CD4-positive, alpha-beta T cell treated with Interleukin-12 subunit alpha and Interleukin-12 subunit beta, for 1 hour (primary cell): Measurements from ENCODE around the gene HUNK.

Source experiments
- DNase-seq: peaks from one replicate; pipeline ENCODE4 v3.0.0-alpha.2; 2020

The HUNK gene

DNA sequence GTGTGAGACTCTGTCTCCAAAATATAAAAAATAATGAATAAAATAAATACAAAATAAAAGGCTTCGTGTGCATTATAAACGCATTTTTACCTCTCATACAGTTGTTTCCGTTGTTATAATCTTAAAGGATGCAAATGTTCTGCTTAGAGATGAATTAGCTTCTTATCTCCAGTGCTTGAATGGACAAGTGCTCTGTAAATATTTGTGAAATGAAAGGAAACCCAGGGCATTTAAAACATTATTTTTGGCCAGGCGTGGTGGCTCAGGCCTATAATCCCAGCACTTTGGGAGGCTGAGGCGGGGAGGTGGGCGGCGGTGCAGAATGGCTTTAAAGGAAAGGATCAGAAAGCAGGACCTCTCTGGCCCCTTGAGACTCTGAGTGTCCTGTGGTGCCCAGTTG lies 94.5 kb downstream of the HUNK start:
- DNase-seq: no peak

DNA sequence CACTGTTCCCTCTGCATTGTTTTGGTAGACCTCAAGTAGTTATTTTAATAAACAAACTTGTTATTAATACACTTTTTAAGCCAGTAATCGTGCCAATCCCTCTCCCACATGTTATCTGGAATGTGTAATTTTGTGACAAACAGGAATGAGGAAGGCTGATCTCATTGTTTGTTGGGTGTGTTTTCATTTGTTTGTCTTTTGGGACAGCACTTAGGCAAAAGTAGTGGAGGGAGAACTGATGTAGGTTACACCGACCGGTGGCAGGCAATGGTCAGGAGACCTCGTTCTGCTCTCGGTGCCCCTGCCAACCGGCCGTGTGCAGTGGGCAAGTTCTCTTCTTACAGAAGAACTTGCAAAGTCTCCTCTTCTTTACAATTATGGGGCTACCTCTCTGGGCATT lies 99.8 kb downstream of the HUNK start:
- no peak for DNase-seq

DNA sequence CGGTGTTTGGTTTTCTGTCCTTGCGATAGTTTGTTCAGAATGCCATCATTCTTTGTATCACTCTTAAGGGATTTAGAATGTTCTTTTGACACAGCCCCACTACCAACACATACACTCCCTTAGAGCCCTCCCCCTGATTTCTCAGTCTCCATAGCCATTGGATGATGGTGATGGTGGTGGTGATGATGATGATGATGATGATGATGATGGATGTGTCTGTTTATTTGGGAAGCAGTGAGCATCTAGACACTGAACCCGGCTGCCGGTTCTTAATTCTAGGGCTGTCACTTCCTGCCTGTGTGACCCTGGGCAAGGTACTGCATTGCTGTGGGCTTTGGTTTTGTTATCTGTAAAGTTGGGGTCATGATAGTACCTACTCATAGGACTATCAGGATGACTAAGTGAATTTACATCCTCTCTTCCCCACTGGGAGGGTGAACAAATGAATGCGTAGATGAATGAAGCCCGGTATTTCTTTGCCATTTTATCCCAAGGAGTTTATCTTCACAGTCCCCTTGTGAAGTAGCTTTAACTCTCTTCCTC lies 100.7 kb downstream of the HUNK start:
- DNase-seq: no peak

DNA sequence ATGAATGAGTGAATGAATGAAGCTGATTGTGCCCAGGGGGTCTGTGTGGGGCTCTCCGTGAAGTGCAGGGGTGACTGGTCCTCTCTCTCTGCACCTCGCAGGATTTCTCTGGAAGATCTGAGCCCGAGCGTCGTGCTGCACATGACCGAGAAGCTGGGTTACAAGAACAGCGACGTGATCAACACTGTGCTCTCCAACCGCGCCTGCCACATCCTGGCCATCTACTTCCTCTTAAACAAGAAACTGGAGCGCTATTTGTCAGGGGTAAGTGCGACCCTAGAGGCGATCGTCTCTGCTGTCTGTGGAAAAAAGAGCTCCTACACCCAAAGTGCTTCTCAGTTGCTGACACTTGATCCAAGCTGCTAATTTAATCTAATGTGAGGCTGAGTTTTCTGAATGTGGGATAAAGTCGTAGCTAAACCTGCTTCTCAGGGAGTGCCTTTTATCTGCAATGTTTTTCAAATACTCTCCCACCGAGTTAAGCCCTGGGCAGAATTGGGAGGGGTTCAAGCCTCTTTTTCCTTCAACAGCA lies 101.7 kb downstream of the HUNK start:
- peak; percentile 37 for DNase-seq

DNA sequence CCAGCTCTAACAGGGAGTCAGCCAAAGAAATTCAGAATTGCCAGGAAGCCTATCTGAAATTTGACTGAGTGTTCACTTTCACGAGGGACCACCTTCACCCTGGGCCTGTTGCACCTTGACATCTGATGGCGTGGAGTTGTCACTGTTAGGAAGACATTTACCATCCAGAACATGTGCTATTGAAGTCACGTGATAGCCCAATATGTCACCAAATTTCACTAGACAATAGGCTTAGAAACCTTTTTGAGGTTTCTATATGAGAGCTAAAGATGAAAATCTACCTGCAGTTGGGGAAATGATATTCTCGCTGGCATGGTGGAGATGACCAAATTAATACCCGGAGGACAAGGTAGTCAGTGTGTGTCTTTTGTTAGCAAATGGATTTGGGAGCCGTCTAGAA lies 102.7 kb downstream of the HUNK start:
- no peak for DNase-seq

DNA sequence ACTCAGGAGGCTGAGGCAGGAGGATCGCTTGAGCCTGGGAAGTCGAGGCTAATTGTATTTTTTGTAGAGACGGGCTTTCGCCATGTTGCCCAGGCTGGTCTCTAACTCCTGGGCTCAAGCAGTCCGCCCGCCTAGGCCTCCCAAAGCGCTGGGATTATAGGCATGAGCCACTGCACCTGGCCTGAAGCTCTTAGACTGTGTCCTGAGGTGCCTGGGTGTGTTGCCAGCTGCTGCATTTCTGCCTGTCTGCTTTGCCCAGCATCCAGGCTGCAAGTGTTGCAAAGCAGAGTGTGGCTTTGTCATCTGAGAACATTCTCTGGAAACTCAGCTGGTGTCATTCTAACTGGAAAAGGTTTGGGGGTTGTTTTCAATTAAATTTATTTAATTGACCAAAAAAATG lies 105.0 kb downstream of the HUNK start:
- DNase-seq: no peak

DNA sequence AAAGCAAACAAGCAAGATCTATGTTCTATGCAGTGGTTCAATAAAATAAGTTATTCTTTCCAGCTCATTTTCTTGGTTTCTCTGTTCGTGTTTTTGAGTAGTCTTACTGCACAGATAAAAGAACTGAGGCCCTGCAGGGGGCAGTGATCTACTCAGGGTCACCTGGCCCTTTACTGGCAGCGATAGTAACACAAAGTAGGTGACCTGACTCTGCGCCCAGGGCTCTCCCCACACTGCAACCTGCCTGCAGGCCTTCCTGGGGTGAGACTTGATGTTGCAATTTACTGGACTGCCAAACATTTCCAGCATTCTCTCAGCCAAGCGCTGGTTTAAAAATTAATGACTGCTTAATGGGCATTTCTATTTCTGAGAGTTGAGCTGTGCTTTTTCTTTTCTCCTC lies 110.3 kb downstream of the HUNK start:
- DNase-seq: no peak

DNA sequence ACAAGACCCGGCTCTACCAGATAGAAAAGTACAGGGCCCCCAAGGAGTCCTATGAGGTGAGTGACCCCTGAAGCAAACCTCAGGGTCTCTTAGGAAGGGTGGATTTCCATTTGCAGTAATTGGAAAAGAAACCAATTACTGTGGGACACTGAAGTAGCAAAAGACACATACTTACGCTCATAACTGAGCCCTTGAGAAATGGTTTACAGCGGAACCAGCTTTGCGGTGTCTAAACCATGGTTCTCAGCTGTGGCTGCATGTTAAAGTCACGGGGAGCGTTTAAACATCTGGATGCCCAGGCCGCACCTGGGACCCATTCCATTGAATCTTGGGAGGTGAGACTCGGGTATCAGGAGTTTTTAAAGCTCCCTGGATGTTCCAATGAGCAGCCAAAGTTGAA lies 110.7 kb downstream of the HUNK start:
- DNase-seq: no peak

DNA sequence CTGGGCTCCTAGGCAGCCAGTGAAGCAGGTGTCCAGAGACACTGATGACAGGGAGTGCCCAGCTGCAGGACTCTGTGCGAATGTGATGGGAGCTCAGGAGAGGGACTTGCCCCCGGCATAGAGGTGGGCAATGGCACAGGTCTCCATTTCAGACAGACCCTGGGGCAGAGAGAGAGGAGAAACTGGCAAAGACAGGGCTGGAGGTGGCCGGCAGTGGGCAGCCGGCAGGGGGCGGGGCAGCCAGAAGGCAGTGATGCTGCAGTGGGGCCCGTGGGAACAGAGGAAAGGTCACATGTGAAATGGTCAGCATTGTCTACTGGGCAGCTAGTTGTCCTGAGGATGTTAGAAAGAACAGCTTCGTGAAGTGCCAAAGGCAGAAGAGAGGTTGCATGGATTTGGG lies 112.6 kb downstream of the HUNK start:
- no peak for DNase-seq

DNA sequence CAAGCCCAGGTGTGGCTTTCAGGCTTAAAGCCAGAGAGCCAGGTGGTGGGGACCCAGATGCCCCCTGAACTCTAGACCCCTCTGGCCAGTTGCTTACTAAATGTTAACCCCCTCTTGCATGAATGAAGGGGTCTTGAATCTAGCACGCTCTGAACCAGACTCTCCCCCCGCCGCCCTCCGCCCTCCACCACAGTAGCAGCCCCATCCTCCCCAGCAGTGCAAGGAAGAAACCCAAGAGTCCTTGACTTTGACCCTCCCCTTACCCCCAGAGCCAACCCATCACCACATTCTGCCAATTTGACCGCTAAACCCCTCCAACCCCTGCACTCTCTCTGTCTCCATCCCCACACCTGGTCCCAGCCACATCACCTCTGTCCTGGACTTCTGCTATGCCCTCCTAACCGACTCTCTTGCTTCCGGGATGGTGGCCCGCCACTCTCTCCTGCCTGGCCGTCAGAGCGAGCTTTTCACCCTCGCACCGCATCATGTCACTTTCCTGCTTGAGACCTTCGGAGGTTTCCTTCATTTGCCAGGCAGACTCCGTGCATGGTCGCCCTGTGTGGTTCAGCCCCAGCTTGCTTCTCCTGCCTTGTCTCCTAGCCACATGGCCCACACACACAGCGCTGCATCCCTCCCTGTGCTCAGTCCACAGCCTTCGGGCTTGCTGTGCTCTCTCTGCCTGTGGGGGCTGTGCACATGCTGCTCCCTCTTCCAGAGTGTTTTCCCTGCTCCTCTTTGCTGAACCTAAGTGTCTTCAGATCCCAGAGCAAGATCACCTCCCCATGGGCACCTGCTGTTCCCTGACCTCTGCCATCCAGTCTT lies 113.4 kb downstream of the HUNK start:
- DNase-seq: no peak

DNA sequence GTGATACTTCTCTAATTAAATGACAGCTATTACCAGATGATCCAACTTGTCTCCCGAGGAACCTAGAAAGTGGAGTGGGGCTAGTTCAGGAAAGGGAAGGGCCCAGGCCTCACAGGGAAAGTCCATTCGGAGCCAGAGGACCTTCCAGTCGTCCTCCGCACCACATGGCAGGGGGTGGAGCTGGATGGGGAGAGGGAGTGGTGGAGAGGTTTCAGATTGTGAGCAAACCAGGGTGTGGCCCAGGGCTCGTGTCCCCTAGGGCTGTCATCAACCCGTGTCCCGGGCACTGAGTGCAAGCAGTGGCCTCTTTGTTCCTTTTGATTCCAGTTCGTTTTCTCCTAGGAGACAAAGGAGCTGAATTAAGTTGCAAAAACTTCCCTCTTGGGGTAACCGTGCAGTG lies 114.9 kb downstream of the HUNK start:
- no peak for DNase-seq

DNA sequence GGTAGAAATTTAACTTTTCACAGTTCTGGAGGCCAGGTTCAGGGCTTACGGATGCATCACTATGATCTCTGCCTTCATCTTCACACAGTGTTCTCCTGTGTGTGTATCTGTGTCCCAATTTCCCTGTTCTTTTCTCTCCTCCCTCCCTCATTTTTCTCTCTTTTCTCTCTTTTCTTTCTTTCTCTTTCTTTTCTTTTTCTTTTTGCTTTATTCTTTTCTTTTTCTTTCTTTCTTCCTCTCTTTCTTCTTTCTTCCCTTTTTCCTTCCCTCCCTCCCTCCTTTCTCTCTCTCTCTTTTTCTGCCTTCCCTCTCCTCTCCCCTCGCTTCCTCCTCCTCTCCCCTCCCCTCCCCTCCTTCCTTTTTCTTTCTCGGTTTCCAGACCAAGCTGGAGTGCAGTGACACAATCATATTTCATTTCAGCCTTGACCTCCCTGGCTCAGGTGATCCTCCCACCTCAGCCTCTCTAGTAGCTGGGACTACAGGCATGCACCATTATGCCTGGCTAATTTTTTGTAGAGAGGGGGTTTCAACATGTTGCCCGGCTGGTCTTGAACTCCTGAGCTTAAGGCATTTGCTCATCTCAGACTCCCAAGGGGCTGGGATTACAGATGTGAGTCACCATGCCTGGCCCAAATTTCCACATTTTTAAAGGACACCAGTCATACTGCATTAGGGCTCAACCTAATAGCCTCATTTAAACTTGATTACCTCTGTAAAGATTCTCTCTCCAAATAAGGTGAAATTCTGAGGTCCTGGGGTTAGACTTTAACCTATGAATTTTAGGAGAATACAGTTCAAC lies 115.9 kb downstream of the HUNK start:
- no peak for DNase-seq

DNA sequence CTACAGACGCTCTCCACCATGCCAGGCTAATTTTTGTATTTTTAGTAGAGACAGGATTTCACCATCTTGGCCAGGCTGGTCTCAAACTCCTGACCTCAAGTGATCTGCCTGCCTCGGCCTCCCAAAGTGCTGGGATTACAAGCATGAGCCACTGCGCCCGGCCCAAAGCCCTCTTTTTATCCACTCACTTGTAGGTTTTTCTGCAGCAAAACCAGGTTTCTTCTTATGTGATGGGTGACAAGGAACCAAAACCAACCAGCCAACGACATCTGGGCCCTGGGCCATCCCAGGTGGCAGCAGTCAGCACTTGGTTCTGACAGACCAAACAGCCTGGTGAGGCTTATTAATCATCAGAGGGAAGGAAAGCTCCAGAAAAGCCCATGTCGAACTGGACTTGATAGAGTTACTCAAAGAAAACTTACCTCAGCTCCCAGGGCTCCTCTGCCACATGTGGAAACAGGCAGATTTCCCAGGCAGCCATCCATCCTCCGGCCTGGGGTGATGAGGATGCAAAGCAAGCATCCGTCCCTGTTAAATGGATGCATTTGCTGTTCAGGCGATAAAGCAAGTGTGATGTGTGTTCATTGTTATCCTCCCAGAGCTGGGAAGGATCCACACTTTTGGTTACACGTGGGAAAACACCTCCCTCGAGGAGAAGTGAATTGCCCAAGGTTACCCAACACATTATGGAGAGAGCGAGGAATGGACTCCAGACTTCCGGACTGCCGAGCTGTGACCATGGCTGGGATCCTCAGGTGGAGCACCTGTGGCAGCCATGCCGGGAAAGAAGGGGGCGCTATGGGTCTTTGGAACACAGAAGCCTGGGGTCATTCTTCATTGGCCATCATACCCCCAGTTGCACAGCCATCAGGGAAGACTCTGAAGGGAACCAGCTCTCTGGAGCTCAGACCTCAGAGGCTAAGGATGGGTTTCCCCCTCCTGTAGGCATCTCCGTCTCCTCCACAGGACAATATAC lies 118.8 kb downstream of the HUNK start:
- DNase-seq: no peak

DNA sequence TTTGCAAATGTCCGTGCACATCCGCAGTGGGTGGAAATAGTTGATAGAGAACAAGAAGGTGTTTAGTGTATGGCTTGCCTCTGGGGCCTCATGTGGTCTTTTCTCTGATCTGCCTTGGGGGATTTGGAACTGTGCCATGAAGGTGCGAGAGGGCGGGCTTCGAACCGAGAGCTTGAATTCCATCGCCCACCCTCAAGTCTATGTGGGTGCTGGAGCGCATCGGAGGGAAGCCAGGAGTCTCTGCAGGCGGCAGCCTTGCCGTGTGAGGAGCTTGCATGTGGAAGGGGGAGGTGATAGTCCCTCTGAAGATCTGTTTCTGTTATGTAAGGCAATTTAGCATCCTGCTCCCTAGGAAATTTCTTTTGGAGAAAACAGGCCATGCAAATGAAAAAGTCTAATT lies 119.6 kb downstream of the HUNK start:
- DNase-seq: no peak

DNA sequence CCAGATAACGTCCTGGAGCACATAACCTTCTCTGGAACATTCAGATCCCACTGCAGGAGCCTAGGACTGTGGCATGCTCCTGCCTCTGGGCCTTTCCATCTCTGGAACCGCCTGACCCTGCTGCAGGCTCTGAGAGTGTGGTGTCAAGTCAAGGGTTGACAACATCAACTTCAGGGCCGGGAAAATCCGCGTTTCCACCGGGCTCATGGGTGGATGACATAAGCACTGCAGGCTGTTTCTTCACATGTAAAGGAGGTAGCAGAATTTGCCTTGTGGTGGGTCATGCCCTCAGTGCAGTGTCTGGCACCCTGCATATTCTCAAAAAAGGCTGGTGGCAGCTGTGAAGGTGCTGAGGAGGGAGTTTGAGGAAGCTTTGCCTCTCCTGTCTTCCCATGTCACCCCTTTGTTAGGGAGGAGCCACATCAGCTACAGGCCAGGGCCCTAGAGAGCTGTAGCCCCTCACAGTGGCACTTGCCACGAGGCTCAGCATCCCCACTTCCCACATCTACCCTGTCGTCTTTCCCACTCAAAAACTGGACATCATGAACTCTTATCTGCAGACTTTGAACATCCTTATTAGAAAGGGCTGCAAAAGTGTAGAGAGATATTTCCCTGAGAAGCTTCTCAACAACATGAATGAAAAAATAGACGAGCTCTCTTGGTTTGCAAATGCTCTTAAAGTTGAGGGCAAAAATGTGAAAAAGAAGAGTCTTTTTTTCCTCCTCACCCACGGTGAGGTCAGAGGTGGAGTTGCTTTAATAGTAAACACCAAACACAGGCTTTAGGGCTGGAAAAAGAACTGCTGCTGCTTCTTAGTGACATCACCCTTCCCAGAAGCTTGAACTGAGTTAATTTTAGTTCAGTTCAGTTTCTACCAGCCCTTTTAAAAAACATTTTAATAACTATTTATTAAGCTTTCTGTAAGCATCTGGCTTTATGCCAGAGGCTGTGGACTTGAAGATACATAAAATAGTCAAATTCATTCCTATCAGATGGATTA lies 121.3 kb downstream of the HUNK start:
- no peak for DNase-seq

DNA sequence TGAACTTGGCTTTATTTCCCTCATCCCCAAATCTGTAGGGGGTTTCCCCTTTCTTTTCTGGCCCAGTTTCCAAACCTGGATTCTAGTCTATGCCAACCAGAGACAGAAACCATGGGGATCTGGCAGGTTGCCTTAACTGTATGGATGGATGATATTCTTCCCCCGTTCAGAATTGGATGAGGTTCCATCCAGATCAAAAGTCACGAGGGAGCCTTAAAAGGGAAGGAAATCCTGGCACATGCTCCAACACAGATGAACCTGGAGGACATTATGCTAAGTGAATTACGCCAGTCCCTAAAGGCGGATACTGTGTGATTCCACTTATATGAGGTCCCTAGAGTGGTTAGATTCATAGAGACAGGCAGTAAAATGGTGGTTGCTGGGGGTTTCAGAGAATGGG lies 124.4 kb downstream of the HUNK start:
- no peak for DNase-seq

DNA sequence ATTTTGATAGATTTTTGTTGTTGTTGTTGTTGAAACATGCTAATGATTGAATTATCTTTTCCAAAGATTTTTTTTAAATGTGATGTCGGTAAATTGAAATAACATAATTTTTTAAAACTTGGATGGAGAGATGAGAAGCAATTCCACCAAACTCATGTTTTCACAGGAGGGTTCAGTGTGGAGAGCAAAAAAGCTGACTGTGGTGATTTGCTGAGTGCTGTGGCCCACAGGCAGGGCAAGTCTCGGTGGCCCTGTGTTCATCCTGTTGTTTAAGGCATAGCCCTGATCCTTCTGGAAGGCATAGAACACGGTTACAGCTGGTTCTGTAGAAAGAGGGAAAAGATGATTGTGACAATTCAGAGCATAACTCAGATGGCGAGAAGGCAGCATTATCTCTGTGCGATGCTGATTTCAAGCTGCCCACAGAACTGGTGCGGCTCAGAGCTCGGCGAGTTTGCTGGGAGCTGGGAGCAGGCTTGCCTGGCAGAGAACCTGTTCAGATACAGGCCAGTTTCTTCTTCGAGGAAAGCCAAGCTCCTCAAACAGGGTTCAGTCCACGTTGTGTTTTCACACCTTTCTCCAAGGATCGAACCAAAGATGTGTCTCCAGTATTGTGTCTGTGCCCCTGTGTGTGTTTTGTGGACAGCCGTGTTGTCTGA lies 127.1 kb downstream of the HUNK start:
- DNase-seq: no peak

DNA sequence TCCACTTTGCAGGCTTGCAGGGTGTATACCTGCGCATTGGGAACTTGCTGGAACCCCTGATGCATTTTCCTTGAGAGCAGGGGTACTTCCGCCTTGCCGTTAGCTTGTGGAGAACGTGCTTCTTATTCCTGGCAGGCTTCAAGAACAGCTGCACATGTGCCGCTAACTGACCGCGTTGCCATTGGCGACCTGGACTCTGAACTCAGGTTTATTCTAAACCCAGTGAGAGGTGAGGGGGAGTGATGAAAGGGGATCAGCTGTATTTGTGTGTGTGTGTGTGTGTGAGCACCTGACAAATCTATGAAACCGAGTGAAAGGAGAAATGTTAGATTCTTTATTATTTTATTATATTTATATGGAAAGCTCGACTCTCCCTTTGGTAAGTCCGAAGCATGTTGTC lies 128.6 kb downstream of the HUNK start:
- no peak for DNase-seq

DNA sequence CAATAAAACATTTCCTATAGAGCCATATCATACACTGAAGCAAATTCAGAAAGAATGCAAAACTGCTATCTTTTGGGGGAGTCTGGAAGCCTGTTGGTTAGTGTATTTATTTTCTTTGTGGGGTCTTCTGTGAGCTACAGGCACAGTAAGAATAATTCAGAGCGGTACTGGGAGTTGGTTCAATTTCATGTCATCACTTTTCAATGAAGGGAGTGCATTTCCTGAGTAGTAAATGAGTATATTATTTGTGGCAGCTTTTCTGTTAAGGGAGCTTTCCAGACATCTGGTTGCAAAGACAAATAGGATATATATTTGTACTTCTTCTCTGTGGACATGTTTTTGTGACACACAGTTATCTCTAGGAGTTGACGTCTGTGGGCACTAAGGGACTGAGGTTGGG lies 130.6 kb downstream of the HUNK start:
- DNase-seq: no peak

DNA sequence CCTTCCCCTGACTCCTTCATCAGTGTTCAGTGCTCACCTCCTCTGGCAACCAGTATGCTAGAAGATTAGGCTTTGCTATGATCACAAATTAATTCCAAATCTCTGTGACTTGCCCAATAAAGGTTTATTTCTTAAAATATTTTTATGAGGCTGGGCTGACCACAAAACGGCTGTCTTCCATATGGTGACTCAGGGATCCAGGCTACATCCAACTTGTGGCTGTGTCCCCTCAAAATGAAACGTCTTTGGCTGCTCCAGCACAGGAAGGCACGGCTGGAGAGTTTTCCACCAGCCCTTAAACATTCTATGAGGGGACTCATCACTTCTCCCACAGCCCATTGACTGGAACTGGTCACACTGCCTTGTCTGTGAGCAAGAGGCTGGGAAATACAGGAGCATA lies 131.5 kb downstream of the HUNK start:
- DNase-seq: no peak

DNA sequence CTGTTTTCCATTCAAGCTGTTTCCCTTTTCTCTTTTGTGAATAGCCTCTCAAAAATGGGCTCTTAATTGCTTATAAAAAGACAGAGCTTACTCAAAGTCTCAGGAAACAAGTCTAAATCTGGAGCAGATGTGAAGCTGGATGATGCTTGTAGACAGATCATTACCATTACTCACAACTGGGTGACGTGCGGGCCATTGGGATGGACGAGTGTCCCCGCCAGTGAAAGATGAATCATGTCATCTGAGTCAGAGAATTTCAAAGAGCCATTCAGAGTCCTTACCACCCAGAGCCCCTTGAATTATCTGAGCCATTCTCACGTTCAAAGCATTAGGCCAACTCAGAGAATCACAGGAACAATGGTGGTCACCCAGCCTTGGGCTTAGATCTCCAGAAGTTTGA lies 134.6 kb downstream of the HUNK start:
- no peak for DNase-seq
